Smooth muscle cell (in vitro differentiated cells): ENCODE results near the gene KRTAP10-8. TPM values are rescaled to one million over a fixed set of nuclear protein-coding genes. Genes with fewer than 3 reads are reported as not detected.
"Not testable (repeated sequence)": the region's sequence is repeated elsewhere in the genome, so short reads cannot be mapped to it uniquely, and the experiment has no call there.

Source experiments
- DNase-seq: peaks from one replicate; lab custom pipeline; 2025; ENCODE audit not compliant: unreplicated experiment; lab: John Stamatoyannopoulos, UW
- H2AFZ ChIP-seq: fragments of 200-600 bp; sonication (generic); 2 replicates; pipeline ENCODE4 v1.6.0; 2016; ENCODE audit warnings: antibody characterized with exemption, low read depth, mild to moderate bottlenecking
- H3F3A ChIP-seq: fragments of 200-600 bp; sonication (generic); 2 replicates; pipeline ENCODE4 v1.6.0; 2017; ENCODE audit warnings: antibody characterized with exemption, low read depth
- H3K27ac ChIP-seq: fragments of 200-600 bp; sonication (generic); 2 replicates; pipeline ENCODE4 v1.5.1; 2016; ENCODE audit warnings: low read depth, mild to moderate bottlenecking
- H3K27me3 ChIP-seq: fragments of 200-600 bp; sonication (generic); 2 replicates; pipeline ENCODE4 v1.6.1; 2016; ENCODE audit warnings: low read depth, mild to moderate bottlenecking
- H3K36me3 ChIP-seq: fragments of 200-600 bp; sonication (generic); 2 replicates; pipeline ENCODE4 v1.5.1; 2016; ENCODE audit warnings: low read depth
- H3K4me1 ChIP-seq: fragments of 200-600 bp; sonication (generic); 2 replicates; pipeline ENCODE4 v1.5.1; 2016; ENCODE audit warnings: low read depth
- H3K4me2 ChIP-seq: fragments of 200-600 bp; sonication (generic); 2 replicates; pipeline ENCODE4 v1.6.0; 2016; ENCODE audit warnings: mild to moderate bottlenecking
- H3K4me3 ChIP-seq: fragments of 200-600 bp; sonication (generic); 2 replicates; pipeline ENCODE4 v1.5.1; 2016; ENCODE audit warnings: mild to moderate bottlenecking
- H3K79me2 ChIP-seq: fragments of 200-600 bp; sonication (generic); 2 replicates; pipeline ENCODE4 v1.6.0; 2016; ENCODE audit warnings: low read depth, mild to moderate bottlenecking
- H3K9ac ChIP-seq: fragments of 200-600 bp; sonication (generic); 2 replicates; pipeline ENCODE4 v1.6.0; 2016; ENCODE audit warnings: low read depth
- H3K9me3 ChIP-seq: fragments of 200-600 bp; sonication (generic); replicated peaks from 2 replicates; pipeline ENCODE4 v1.5.1; 2016; ENCODE audit warnings: low read depth
- H4K20me1 ChIP-seq: fragments of 200-600 bp; sonication (generic); 2 replicates; pipeline ENCODE4 v1.6.0; 2016; ENCODE audit warnings: low read depth
- WGBS: methylation state at CpG from one replicate; pipeline ENCODE4 v1.1.7; 2016; ENCODE audit warnings: low lambda C conversion rate; 5-methylcytosine and 5-hydroxymethylcytosine counted together
- polyA plus RNA-seq: library from polyadenylated mRNA; unstranded; fragments of >200 nt; fragmentation: Nextera tagmentation; extraction: Ambion mirVana; gene quantifications from 2 replicates; pipeline ENCODE4 v1.2.1, GENCODE V29; 2016
- total RNA-seq: library from RNA; depleted of rRNA; stranded (reverse); fragments of >200 nt; gene quantifications from 2 replicates; pipeline ENCODE4 v1.2.3, GENCODE V29; 2014
- TF ChIP-seq, protein P1 (sequence below): fragments of 200-600 bp; sonication (generic); IDR thresholded peaks from 2 replicates; pipeline ENCODE4 v1.5.1; 2017; ENCODE audit warnings: borderline replicate concordance, mild to moderate bottlenecking, antibody characterized with exemption; ENCODE audit not compliant: insufficient read depth, poor library complexity, severe bottlenecking

Gene KRTAP10-8
- total and polyA plus RNA-seq, 2 experiments from 2014 or later = not detected

DNA sequence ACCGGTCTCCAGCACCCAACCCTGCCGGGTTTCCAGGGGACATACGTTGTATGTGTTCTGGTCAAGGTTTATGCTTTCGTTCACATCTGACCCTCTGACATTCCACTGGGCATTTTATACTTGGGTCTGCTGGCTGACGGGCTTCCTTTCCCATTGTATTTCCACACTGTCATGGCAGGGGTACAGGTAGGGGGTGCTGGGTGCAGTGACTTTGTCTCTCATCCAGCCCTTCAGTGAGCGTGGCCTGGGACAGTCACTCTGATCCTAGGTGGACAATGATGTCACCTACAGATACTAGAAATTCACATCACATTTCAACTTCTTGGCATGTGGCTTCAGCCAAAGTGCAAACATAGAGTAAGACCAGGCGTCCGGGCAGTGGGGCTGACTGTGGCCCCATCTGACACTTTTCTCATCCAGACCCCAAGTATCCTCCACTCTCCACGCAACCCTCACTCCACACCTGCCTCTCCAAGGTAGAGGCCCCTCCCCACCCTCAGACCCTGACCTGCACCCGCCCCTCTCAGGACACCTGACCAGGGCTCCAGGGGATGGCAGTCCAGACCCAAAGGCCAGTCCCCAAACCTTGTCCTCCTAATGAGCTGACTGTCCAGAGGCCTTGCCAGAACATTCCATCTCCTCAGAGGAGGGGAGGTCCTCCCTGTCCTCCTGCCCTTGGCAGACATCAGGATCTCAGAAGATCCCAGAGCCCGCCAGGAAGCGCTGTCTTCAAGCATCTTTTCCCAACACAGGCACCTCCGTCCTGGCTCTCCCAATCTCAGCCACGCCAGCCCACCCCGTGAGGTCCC lies 24.5 kb downstream of the KRTAP10-8 start:
- Histone ChIP-seq H3K27ac (no peak overlapping the region), H3K9ac (no peak overlapping the region), H4K20me1 (no peaks in the 10 kb centered on the region), H3K4me1 (no peaks in the 10 kb centered on the region), H2AFZ (no peak overlapping the region), H3K9me3 (no peaks in the 10 kb centered on the region), H3F3A (no peaks in the 10 kb centered on the region), H3K36me3 (no peaks in the 10 kb centered on the region), H3K4me2 (no peak overlapping the region), H3K4me3 (no peak overlapping the region), H3K79me2 (no peaks in the 10 kb centered on the region), H3K27me3 (no peaks in the 10 kb centered on the region)
- no peak for DNase-seq
- TF ChIP-seq, protein P1, sequence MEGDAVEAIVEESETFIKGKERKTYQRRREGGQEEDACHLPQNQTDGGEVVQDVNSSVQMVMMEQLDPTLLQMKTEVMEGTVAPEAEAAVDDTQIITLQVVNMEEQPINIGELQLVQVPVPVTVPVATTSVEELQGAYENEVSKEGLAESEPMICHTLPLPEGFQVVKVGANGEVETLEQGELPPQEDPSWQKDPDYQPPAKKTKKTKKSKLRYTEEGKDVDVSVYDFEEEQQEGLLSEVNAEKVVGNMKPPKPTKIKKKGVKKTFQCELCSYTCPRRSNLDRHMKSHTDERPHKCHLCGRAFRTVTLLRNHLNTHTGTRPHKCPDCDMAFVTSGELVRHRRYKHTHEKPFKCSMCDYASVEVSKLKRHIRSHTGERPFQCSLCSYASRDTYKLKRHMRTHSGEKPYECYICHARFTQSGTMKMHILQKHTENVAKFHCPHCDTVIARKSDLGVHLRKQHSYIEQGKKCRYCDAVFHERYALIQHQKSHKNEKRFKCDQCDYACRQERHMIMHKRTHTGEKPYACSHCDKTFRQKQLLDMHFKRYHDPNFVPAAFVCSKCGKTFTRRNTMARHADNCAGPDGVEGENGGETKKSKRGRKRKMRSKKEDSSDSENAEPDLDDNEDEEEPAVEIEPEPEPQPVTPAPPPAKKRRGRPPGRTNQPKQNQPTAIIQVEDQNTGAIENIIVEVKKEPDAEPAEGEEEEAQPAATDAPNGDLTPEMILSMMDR = no peak
- 88% methylated on average over 15 of the region's 15 CpGs for WGBS

- H3K79me2 ChIP-seq = no peaks in the 10 kb centered on the region
- no peaks in the 10 kb centered on the region for H3K36me3 ChIP-seq
- H3K9ac ChIP-seq = no peak within 1 kb of the TSS
- no peaks in the 10 kb centered on the region for H4K20me1 ChIP-seq
- H3K9me3 ChIP-seq = no peaks in the 10 kb centered on the region
- TF ChIP-seq, protein P1 = no peak
- WGBS = 80% methylated on average over 20 of the region's 21 CpGs
- H2AFZ ChIP-seq = no peak within 1 kb of the TSS
- H3K4me2 ChIP-seq = no peak within 1 kb of the TSS
- no peaks in the 10 kb centered on the region for H3K4me1 ChIP-seq
- DNase-seq = no peak
- no peak within 1 kb of the TSS for H3K4me3 ChIP-seq
- H3K27me3 ChIP-seq = no peaks in the 10 kb centered on the region
- H3F3A ChIP-seq = no peaks in the 10 kb centered on the region
- H3K27ac ChIP-seq = no peak within 1 kb of the TSS
Observed at GRCh38 chr21:44637018-44637850, 25.4 kb downstream of the KRTAP10-8 start, which contains the start of gene KRTAP10-10. Gene KRTAP10-10, plus strand, starts transcription at chr21:44637356. Its CDS starts 62 bp downstream, at chr21:44637418.

GRCh38 chr21:44637851-44638348 lies 26.0 kb downstream of the KRTAP10-8 start:
- DNase-seq, H3K36me3 ChIP-seq, H3K4me3 ChIP-seq, H3K27me3 ChIP-seq, H3F3A ChIP-seq, H3K4me2 ChIP-seq, H3K4me1 ChIP-seq, H4K20me1 ChIP-seq, H3K9me3 ChIP-seq, H3K27ac ChIP-seq, H2AFZ ChIP-seq, H3K9ac ChIP-seq, H3K79me2 ChIP-seq: not testable (repeated sequence)
- WGBS = 91% methylated on average over 12 of the region's 12 CpGs

- H3F3A ChIP-seq, H3K4me2 ChIP-seq, H3K27me3 ChIP-seq, DNase-seq, H3K9ac ChIP-seq, H3K27ac ChIP-seq, H3K4me1 ChIP-seq, H3K4me3 ChIP-seq, H3K9me3 ChIP-seq, H2AFZ ChIP-seq, H3K79me2 ChIP-seq, H4K20me1 ChIP-seq, H3K36me3 ChIP-seq: not testable (repeated sequence)
- WGBS = 96% methylated on average over 18 of the region's 21 CpGs
Observed at GRCh38 chr21:44638506-44639330, 26.8 kb downstream of the KRTAP10-8 start.
